Stimulated activated naive CD4-positive, alpha-beta T cell (primary cell): ENCODE data around the gene PPM1K.
"Not testable (repeated sequence)": the region's sequence is repeated elsewhere in the genome, so short reads cannot be mapped to it uniquely, and the experiment has no call there.

Source experiments
- DNase-seq, 6 experiments: peaks; one replicate each; lab custom pipeline; 2025; lab: John Stamatoyannopoulos, UW

PPM1K gene

GRCh38 chr4:88284439-88285234 lies at the start of gene PPM1K:
PPM1K (minus strand) TSS chr4:88284561; CDS start chr4:88278583, 5,978 bp downstream.
- DNase-seq: peak; percentile 98 to 99 (median 98)

- DNase-seq: no peak
Observed at GRCh38 chr4:88333741-88334405, 49.5 kb upstream of the PPM1K start.

- no peak for DNase-seq
Observed at GRCh38 chr4:88327665-88328064, 43.3 kb upstream of the PPM1K start.

- peak in 3 of 6 experiments; percentile 31 to 55 (median 40) for DNase-seq
Observed at GRCh38 chr4:88320780-88321373, 36.5 kb upstream of the PPM1K start.

DNA sequence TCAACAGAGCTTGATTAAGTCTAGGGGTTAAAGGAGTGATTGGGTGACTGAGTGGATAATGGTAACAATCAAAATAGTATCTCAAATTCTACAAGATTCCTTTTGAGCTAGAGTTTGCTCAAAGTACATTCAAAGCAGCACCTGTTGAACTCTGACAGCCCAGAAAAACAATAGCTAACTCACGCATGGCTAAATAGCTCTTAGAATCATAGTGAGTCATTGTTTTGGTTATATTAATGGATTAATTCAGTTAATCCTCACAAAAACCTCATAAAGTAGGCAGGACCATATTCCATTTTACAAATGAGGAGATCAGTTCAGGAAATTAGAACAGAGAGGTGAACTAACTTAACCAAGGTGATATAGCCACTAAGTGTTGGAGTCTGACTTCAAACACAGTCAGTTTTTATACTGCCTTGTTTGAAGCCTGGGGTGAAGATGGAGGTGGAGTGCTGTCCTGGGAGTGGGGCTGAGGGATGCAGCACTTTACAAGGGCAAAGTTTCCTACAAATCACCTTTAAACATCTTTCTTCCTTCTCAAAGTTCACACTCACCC lies 35.9 kb upstream of the PPM1K start:
- peak in 1 of 6 experiments; percentile 6 for DNase-seq

DNA sequence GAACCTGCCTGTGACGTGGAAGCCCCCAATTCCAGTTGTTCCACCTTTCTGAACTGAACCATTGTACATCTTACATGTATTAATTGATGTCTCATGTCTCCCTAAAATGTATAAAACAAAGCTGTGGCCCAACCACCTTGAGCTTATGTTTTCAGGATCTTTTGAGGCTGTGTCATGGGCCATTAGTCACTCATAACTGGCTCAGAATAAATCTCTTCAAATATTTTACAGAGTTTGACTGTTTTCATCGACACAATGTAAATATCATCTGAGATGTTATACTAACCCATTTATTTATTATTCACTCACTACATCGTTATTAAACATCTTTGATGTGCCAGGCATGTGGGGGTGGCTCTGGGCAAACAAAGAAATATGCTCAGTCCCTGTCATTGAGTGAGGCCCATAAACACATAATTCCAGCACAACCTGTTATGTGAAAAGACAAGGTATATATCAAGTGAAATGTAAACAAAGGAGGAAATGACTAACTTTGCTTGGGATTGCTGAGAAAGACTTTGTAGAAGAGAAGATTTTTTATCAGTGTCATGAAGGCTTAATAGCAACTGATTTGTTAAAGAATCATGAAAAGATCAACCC lies 34.5 kb upstream of the PPM1K start:
- no peak for DNase-seq

DNA sequence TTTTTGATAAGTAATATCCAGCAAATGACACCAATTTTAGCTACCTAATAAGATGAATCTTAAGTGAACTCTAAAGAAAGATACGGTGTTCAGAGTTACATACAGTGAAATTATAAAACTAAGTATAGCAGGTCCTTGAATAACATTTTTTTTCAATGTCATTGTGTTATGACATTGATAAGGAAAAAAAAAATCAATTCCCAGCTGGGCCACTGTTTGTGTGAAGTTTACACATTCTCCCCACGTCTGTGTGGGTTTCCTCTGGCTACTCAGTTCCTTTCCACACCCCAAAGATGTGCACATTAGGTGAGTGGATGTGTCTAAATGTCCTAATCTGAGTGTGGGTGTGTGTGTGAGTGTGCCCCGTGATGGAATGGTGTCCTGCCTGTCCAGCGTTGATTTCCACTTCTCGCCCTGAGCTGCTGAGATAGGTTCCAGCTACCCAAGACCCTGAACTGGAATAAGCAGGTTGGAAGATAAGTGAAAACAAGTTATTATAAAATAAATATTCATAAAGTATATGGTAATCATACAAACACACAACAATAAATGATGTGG lies 31.2 kb upstream of the PPM1K start:
- DNase-seq: no peak

DNA sequence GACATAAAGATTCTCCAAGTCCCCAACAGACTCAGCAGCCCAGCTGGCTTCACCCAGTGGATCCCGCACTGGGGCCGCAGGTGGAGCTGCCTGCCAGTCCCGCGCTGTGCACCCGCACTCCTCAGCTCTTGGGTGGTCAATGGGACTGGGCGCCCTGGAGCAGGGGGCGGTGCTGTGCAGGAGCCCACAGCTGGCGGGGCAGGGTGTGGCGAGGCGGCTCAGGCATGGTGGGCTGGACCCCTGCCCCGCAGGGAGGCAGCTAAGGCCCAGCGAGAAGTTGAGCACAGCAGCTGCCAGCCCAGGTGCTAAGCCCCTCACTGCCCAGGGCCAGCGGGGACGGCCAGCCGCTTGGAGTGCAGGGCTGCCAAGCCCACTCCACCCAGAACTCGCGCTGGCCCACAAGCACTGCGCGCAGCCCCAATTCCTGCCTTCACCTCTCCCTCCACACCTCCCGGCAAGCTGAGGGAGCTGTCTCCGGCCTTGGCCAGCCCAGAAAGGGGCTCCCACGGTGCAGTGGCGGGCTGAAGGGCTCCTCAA lies 28.8 kb upstream of the PPM1K start:
- DNase-seq: not testable (repeated sequence)

DNA sequence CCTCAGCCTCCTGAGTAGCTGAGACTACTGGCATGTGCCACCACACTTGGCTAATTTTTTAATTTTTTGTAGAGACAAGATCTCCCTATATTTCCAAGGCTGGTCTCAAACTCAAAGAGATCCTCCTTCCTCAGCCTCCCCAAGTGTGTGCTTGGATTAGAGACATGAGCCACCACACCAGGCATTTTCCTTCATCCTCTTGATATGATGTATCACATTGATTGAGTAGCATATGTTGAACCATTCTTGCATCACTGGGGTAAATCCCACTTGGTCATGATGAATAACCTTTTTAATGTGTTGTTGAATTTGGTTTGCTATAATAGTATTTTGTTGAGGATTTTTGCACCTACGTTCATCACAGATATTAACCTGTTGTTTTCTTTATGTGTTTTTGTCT lies 24.2 kb upstream of the PPM1K start:
- no peak for DNase-seq

GRCh38 chr4:88297725-88298454 lies 13.5 kb upstream of the PPM1K start:
- no peak for DNase-seq

GRCh38 chr4:88297212-88297516 lies 12.8 kb upstream of the PPM1K start:
- DNase-seq: no peak

- DNase-seq: no peak
Observed at GRCh38 chr4:88296413-88297211, 12.3 kb upstream of the PPM1K start.

GRCh38 chr4:88295656-88296055 lies 11.3 kb upstream of the PPM1K start:
- DNase-seq: no peak

GRCh38 chr4:88291003-88291402 lies 6.6 kb upstream of the PPM1K start:
- DNase-seq: no peak

- no peak for DNase-seq
Observed at GRCh38 chr4:88286897-88287296, 2.5 kb upstream of the PPM1K start.

DNA sequence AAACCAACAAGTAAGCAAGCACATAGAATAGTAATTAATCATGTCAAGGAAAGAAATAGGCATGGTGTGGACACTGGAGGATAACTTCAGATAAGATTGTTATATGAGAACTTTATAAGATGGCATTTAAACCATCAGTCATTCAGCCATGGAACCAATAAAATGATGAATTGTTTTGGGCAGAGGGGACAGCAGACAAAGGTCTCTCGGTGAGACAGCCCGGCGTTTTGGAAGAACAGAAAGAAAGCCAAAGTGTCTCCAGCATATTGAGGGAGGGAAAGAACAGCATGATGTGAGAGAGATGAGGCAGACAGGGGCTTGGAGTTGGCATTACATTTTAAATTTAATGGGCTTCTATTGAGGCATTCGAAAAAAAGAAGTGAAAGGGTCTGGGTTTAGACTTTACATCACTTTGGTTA lies 883 bp upstream of the PPM1K start:
- DNase-seq: no peak

GRCh38 chr4:88283661-88284438 lies 511 bp downstream of the PPM1K start:
- peak; percentile 67 to 88 (median 77) for DNase-seq

DNA sequence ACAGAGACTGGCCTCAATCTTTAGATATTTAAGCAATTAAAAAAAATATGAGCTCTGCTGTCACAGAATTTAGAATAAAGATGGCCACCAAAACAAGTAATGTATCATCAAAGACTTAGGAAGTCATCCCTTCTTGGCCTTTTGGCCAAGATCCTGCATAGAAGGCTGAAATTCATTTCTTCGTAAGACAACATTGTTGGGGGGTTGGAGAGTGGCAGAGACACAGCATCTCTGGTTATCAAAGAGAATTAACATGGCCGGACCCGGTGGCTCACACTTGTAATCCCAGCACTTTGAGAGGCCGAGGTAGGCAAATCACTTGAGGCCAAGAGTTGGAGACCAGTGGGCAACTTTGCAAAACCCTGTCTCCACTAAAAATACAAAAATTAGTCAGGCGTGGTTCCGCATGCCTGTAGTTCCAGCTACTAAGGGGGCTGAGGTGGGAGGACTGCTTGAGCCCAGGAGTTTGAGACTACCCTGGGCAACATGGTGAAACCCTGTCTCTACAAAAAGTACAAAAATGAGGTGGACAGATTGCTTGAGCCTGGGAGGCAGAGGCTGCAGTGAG lies 4.0 kb downstream of the PPM1K start:
- DNase-seq: no peak

GRCh38 chr4:88277711-88278225 lies 6.6 kb downstream of the PPM1K start:
- no peak for DNase-seq
